Ishikawa (cell line): ENCODE measurements around the gene PDCD2L.

ENCODE experiments used
- CEBPB ChIP-seq: IDR thresholded peaks from 2 replicates; pipeline ENCODE4 v1.6.1; 2012
- CREB1 ChIP-seq: IDR thresholded peaks from 2 replicates; pipeline ENCODE4 v1.6.1; 2012; ENCODE audit warnings: low read depth
- EGR1 ChIP-seq: IDR thresholded peaks from 2 replicates; pipeline ENCODE4 v1.6.1; 2012
- EP300 ChIP-seq: IDR thresholded peaks from 2 replicates; pipeline ENCODE4 v1.6.1; 2012; ENCODE audit warnings: borderline replicate concordance
- FOXM1 ChIP-seq: IDR thresholded peaks from 2 replicates; pipeline ENCODE4 v1.6.1; 2012; ENCODE audit warnings: low read depth, borderline replicate concordance
- MAX ChIP-seq: IDR thresholded peaks from 2 replicates; pipeline ENCODE4 v1.6.1; 2012
- NFIC ChIP-seq: IDR thresholded peaks from 2 replicates; pipeline ENCODE4 v1.6.1; 2012
- RAD21 ChIP-seq: IDR thresholded peaks from 2 replicates; pipeline ENCODE4 v1.6.1; 2012; ENCODE audit warnings: low read depth
- TAF1 ChIP-seq: IDR thresholded peaks from 2 replicates; pipeline ENCODE4 v1.6.1; 2012; ENCODE audit warnings: low read depth, mild to moderate bottlenecking
- TCF12 ChIP-seq: IDR thresholded peaks from 2 replicates; pipeline ENCODE4 v1.6.1; 2012; ENCODE audit warnings: low read depth
- TEAD4 ChIP-seq: IDR thresholded peaks from 2 replicates; pipeline ENCODE4 v1.6.1; 2012
- YY1 ChIP-seq: IDR thresholded peaks from 2 replicates; pipeline ENCODE4 v1.6.1; 2012; ENCODE audit warnings: low read depth
- ZBTB7A ChIP-seq: IDR thresholded peaks from 2 replicates; pipeline ENCODE4 v1.6.1; 2012; ENCODE audit warnings: low read depth
- TF ChIP-seq, protein P1 (sequence below): IDR thresholded peaks from 2 replicates; pipeline ENCODE4 v1.6.1; 2012; ENCODE audit warnings: low read depth, mild to moderate bottlenecking
- TF ChIP-seq, protein P2 (sequence below): IDR thresholded peaks from 2 replicates; pipeline ENCODE4 v1.6.1; 2012

The PDCD2L gene

DNA sequence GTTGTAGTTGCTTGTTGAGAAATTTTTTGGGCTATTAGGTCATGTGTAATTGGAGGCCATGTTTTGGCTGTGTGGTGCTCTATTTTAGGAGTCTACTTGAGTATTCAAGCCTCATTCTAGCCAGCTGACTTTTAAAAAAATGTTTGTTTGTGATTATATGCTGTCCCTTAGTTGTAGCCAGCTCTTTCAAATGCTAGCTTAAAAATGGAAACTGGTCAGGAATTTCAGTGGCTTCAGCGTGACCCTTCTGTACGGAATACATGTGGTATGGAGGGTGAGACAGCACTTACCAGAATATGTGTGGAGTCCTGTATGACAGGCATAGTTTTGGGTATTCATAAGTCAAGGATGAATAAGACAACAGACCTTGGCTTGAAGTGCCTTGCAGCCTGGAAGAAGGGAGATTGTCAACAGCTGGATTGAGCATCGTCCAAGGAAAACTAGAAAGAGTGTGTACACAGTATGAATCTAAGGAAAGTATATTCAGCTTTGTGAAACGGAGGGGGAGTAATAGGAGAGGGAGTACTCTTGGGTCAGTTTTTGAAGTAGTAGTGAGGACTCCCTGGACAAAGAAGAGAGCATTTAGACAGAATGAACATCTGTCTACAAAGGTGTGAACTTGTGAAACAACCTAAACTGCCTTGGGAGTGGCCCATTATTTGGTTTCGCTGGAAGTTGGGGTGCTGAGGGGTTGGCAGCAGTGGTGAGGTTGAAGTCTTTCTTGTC lies 57.3 kb downstream of the PDCD2L start:
- TF ChIP-seq TAF1 (no peak), EGR1 (no peak), TEAD4 (no peak), CREB1 (no peak), MAX (no peak), EP300 (no peak), TCF12 (no peak), YY1 (no peak), ZBTB7A (no peak)
- TF ChIP-seq, protein P1, sequence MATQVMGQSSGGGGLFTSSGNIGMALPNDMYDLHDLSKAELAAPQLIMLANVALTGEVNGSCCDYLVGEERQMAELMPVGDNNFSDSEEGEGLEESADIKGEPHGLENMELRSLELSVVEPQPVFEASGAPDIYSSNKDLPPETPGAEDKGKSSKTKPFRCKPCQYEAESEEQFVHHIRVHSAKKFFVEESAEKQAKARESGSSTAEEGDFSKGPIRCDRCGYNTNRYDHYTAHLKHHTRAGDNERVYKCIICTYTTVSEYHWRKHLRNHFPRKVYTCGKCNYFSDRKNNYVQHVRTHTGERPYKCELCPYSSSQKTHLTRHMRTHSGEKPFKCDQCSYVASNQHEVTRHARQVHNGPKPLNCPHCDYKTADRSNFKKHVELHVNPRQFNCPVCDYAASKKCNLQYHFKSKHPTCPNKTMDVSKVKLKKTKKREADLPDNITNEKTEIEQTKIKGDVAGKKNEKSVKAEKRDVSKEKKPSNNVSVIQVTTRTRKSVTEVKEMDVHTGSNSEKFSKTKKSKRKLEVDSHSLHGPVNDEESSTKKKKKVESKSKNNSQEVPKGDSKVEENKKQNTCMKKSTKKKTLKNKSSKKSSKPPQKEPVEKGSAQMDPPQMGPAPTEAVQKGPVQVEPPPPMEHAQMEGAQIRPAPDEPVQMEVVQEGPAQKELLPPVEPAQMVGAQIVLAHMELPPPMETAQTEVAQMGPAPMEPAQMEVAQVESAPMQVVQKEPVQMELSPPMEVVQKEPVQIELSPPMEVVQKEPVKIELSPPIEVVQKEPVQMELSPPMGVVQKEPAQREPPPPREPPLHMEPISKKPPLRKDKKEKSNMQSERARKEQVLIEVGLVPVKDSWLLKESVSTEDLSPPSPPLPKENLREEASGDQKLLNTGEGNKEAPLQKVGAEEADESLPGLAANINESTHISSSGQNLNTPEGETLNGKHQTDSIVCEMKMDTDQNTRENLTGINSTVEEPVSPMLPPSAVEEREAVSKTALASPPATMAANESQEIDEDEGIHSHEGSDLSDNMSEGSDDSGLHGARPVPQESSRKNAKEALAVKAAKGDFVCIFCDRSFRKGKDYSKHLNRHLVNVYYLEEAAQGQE: no peak
- TF ChIP-seq, protein P2, sequence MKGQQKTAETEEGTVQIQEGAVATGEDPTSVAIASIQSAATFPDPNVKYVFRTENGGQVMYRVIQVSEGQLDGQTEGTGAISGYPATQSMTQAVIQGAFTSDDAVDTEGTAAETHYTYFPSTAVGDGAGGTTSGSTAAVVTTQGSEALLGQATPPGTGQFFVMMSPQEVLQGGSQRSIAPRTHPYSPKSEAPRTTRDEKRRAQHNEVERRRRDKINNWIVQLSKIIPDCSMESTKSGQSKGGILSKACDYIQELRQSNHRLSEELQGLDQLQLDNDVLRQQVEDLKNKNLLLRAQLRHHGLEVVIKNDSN: no peak

DNA sequence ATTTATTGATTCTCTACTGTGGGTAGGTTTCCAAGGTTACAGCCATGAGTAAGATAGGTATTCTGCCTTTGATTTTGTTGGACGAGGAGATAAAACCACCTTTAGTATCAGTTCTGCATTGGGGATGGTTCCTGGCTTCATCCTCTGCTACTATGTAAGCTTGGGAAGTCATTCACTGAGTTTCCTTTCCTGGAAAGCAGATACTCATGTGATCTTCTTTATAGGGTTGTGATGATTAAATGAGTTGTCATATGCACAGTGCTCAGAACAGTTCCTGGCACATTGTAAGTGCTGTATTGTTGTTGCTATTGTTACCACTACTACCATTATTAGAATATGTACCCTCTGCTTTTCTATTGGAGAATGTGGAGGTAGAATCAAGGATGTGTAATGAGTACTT lies 64.2 kb downstream of the PDCD2L start:
- TF ChIP-seq YY1: no peak
- TF ChIP-seq, protein P1: no peak
- TF ChIP-seq EP300: no peak
- TF ChIP-seq FOXM1: no peak
- TF ChIP-seq NFIC: no peak
- TF ChIP-seq TCF12: no peak
- no peak for TF ChIP-seq TAF1
- TF ChIP-seq MAX: no peak
- no peak for TF ChIP-seq TEAD4

DNA sequence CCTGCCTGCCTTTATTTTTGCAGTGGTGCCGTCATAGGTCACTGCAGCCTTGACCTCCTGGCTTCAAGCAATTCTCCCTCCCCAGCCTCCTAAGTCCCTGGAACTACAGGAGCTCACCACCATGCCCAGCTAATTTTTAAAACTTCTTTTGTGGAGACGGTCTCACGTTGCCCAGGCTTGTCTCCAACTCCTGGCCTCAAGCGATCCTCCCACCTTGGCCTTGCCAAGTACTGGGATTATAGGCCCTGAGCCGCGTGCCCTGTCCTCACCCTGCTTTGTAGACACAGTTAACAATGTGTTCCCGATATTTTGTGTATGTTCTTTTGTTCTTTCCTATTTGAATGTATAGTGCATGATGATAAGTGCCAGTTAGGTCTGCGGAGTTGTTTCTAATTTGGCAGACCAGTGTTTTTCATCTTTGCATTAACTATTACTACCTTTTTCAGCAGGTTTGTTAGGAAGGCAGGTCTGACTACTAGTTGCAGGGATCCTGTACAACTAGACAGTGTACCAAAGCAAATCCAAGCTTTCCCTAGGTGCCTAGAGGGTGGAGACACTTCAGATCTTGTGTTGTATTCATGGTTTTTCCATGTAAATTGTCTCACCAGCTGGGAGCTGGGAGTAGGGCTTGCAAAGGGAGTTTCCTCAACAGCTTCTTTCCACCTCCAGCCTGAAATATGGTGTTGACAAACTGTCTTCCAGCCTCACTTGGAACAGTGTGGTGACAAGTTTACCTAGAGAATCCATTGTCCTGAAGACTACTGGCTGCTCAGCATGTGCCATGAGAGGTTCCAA lies 67.9 kb downstream of the PDCD2L start:
- TF ChIP-seq TCF12 (no peak), RAD21 (no peak), FOXM1 (no peak), EP300 (no peak), MAX (no peak), EGR1 (no peak), YY1 (no peak), CEBPB (no peak), TEAD4 (no peak), NFIC (no peak), CREB1 (no peak), TAF1 (no peak), ZBTB7A (no peak)
- TF ChIP-seq, protein P2: no peak
- TF ChIP-seq, protein P1: no peak
